Measurements from ENCODE around the gene KDM5B.
A peak's percentile ranks its signal among the peaks of the same experiment; 100 is the strongest.

DNA sequence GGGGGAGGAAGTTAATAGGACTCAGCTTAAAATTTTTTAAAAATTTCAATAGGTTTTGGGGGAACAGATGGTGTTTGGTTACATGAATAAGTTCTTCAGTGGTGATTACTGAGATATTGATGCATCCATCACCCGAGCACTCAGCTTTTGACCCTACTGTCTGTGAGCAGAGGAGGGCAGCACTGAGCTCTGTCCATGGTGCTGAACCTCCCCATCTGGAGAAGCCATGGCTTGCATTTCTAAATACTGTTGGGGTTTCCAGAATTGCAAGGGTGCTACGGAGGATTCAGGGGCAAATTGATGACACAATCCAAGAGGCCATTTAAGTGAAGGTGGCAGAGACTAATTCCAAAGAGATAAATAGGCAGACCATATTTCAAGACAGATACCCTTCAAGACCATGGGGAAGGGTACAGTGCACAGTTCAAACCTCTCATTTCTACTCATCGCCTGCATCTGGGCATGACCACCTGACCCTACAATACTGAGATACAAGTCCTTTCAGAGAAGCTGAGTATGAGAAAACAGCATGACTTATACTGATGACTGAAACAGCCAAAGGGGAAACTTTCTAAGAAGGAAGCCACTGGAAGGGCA, 115.2 kb downstream of the KDM5B start:
- TF ChIP-seq, protein P1, sequence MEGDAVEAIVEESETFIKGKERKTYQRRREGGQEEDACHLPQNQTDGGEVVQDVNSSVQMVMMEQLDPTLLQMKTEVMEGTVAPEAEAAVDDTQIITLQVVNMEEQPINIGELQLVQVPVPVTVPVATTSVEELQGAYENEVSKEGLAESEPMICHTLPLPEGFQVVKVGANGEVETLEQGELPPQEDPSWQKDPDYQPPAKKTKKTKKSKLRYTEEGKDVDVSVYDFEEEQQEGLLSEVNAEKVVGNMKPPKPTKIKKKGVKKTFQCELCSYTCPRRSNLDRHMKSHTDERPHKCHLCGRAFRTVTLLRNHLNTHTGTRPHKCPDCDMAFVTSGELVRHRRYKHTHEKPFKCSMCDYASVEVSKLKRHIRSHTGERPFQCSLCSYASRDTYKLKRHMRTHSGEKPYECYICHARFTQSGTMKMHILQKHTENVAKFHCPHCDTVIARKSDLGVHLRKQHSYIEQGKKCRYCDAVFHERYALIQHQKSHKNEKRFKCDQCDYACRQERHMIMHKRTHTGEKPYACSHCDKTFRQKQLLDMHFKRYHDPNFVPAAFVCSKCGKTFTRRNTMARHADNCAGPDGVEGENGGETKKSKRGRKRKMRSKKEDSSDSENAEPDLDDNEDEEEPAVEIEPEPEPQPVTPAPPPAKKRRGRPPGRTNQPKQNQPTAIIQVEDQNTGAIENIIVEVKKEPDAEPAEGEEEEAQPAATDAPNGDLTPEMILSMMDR (conservative IDR thresholded peaks at IDR 0.05; ENCODE audit: low read length), result peak; percentile 56
- TF ChIP-seq EZH2phosphoT487 (IDR thresholded peaks at IDR 0.05; ENCODE audit: borderline replicate concordance, low read depth, low read length), result no peak
